Activated gamma-delta T cell (primary cell): ENCODE measurements around the gene C2orf92.
"Not testable (repeated sequence)": the region's sequence is repeated elsewhere in the genome, so short reads cannot be mapped to it uniquely, and the experiment has no call there.

Source experiments
- DNase-seq: peaks from one replicate; lab custom pipeline; 2025; lab: John Stamatoyannopoulos, UW

C2orf92 gene

DNA sequence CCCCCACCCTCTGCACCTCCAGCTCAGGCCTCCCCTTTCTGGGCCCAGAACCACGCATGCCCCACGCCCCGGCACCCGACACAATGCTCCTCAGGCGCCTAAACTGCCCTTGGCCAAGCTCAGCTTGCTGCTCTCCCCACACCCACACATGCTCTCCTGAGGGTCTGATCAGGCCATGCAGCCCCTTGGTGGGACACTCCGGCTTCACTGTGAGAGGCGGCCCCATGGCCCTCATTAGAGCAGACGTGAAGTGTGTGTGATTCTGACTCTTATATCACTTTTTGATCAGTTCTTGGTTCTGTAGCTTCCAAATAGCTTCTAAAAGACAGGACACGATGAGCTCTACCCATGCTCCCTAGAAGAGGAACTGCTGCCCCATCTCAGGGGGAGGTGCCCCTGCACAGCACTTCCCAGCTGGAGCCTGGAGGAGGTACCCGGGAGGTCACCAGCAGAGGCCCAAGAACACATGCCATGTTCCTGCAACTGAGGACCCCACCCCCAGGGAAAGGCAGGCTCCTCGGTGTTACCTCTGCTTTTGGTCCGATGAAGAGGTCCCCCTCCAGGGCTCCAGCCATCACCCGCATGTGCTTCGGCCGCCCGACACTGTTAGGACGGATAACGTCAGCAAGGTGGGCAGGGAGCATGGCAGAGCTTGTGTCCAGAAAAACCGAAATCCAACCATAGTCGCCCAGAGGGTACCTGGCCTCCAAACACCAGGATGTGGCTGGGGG, 9.3 kb upstream of the C2orf92 start:
- no peak for DNase-seq

DNA sequence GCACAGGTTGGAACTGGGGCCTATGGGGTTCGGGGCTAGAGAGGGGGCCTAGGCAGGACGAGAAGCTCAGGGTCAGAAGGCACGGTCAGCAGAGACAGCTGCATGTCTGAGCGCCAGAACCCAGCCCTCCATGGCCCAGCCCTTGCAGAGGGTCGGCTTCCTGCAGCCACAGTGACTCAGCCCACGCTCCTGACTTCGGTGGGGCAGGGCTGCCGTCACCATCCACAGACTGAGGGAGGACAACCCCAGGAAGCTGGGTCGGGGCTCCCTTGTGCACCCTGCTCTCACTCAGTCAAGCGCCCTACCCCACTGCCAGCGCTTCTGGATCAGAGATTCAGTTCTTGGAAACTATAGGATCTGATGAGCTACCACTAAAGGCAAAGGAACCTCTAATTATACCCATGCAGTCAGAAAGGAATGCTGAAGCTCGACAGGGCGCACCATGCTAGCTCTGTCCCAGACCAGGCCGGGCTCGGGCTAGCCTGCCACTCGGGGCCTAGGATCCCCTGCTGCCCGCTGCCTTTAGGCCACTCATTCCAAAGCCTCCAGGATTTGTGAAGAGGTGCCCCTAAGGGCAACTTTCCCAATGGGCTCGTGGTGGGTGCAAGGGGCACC, 8.6 kb upstream of the C2orf92 start:
- DNase-seq, result no peak

DNA sequence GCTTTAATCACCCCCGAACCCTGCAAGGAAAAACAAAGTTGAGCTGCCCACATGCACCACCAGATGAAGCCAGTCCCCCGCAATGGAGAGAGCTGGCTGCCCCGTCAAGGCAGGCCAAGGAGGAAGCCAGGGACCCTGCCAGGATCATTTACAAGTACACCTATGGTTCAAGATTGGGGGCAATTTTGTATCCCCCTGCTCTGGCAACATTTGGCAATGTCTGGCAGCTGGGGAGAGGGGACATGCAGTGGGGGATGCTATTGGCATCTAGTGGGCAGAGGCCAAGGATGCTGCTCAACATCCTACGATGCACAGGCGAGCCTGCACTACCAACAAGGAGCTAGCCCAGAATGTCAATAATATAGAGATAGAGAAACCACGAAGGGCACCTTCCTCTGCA, 7.6 kb upstream of the C2orf92 start:
- DNase-seq, result no peak

DNA sequence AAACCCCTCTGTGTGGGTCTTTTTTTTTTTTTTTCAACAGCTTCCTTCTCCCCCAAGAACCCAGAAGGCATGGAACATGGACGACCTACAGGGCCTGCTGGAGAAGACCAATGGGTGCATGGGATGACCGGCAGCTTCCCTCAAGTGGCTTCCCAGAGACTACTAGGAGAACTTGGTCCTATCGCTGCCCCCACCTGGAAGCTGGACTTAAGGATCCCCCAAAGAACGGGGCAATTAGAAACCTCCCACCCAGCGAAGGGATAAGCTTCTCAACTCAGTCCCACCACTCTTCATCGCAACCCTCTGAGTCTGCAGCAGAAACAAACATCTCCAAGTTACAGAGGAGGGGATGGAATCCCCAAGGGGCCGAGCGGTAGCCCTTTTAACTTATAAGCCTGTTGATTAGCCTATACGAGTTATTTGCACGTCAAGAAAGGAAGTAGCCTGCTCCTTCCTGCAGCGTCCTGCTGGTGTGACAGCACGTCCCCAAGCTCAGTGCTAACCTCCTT, 7.1 kb upstream of the C2orf92 start:
- DNase-seq, result no peak

DNA sequence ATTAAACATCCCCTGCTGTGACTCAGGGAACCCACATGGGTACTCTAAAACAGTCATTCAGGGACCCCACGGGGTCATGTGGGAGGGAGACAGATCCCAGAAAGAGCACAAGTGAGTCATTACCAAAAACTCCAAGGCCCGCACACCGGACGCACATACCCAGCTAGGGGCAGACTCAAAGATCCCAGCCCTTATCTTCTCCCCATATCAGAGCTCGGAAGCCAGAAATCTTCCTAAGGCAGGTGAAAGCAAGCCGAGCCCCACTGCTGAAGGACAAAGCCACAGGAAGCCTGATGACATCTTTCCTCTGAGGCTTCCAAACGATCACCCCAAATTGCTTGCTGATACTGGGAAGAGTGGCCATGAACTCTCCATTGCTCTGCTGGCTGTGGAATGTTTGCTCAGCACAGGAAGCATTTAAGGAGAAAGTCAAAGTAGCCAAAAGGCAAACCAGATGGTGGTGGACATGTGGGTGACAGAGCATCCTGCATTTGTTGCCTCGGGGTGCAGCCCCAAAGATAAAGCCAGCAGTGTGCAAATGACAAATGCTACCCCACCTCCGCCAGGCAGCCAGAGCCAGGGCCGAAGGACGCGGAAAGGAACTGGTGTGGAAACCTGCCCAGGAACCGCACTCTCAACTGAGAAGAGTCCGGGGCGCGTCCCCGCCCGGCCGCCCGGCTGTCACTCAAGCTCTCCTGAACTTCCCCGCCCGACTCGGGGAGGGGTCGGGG, 6.5 kb upstream of the C2orf92 start:
- DNase-seq, result peak; percentile 58

DNA sequence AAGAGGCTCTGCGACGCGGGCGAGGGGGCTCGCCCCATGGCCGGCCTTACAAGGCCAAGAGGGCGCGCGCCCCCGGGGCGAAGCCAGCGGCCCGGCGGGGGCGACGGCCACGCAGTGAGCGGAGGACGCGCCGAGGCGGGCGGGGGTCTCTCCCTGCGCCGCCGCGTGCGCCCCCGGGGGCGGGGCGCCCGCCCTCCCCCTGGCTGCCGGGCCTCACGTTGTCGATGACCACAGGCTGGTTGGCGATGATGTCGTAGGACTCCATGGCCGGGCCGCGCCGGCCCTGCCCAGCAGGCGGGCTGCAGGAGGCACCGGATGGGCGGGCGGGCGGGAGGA, 5.9 kb upstream of the C2orf92 start:
- no peak for DNase-seq

DNA sequence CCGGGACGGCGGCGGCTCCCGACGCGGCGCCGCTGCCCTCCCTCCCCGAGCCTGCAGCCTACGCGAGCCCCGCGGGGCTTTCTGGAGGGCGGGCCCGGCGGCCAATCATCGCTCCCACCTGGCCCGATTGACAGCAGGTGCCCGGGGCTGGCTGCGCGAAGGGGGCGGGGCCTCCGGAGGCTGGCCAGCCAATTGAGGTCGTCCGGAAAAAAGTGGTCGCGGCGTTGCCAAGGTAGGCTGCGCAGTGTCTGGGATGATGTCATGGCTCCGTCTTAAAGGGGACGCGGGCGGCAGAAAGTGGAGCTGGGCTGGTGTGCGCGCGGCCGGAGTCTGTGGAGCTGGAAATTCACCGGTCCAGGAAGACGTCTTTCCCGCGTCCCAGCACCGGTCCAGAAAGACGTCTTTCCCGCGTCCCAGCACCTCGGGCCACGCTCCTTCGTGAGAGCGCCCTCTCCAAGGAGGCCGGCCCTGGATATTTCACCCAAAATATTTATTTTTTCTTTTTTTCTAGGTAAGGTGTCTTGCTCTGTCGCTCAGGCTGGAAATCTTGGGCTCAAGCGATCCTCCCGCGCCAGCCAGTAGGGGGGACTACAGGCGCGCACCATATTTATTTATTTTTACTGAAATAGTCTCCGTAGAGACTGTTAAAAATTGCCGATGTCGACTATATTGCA, 5.4 kb upstream of the C2orf92 start, which contains the start of gene ACTR1B:
TSS of gene ACTR1B (minus strand) at position 83 of the 674 bp plus-strand sequence. CDS start 154 bp downstream, outside the sequence.
- DNase-seq, result peak; percentile 97

DNA sequence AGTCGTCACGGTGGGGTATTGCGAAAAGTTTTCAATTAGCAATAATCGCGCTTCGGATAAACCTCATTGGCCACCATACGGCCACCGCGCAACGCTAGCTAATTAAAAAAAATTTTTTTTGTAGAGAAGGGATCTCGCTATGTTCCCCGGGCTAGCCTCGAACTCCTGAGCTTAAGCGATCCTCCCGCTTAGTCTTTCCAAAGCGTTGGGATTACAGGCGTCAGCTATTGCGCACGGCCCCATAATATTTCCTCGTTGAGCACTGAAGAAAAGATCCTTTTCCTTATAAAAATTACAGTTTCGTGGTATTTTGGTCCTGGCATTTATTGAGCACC, 4.9 kb upstream of the C2orf92 start:
- no peak for DNase-seq

DNA sequence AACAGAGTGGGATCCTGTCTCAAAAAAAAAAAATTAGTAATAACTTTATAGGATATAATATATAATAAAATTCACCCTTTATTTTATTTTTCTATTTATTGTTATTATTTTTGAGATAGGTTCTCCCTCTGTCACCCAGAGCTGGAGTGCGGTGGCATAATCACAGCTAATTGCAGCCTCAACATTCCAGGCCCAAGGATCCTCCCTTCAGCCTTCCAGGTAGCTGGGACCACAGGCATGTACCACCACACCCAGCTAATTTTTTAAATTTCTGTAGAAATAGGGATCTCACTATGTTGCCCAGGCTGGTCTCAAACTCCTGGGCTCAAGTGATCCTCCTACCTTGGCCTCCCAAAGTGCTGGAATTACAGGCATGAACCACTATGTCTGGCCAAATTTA, 958 bp downstream of the C2orf92 start:
- DNase-seq, result no peak

DNA sequence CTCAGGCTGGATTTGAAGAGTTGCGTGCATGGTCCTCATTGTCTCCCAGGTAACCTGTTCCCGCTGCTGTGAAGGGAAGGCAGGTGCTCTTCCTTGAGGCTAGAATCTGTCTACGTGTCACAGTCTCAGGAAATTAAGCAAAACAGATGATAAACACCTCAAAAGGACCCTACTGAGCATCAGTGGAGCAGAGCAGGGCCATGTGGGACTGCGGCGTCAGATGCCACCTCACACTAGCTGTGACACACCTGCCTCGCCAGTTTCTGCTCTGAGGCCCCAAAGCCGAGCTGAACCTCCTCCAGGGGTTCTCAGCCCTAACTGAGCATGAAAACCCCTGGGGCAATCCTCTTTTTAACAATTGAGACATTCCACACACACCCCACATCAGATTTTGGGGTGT, 2.0 kb downstream of the C2orf92 start:
- no peak for DNase-seq

DNA sequence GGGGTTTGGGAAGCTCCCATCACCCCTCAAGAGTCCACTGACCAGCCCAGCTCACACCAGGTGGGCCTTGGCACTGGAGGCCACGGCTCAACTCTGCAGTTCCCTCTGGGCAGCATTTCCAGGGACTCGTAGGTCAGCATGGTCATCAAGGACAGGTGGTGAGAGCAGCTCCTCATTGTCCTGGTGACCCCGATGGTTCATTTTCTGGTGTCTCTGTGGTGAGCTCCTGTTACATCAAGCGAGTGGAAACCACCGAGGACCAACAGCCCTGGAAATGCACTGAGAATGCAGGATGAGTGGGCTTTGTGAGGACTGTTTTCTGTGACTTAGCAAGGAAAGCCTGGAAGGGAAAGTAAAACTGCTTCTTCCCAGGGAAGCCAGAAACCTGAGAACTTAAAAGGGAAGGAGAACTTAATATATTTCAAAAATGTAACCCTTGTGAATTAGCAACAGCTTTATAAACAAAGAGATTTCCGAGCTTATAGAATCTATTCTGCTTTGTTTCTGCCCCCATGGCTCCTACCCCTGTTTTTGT, 3.2 kb downstream of the C2orf92 start:
- DNase-seq, result not testable (repeated sequence)

DNA sequence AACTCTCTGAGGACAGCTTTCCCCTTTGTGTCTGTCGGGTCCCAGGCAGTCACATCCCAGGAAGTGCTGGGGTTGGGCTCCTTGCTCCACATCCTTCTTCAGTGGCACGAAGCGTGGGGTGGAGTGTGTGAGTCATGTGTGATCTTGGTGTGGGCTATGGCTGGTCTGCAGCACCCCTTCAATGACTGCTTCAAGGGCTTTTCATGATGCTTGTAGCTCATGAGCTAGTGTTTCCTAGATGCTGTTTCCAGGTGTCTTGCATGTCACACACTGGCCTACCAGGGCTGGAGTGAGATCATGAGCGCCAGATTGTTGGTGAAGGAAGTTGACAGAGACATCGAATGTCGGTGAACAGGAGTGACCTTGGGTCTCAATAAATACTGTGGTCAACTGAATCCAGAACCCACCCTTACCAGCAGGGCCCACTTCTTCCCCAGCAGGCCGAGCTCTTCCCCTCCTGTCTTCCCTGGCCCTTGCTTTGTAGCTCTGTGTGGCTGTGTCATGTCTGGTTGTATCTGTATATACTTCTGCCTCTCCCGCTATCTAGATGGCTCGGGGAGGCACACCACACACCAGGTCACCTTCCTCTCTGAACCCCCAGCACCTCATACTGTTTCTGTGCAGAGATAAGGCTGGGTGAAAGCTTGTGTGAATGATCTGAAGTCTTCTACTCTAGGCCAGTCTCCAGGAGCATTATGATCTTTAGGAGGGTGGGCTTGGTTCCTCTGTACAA, 3.8 kb downstream of the C2orf92 start:
- DNase-seq, result no peak

DNA sequence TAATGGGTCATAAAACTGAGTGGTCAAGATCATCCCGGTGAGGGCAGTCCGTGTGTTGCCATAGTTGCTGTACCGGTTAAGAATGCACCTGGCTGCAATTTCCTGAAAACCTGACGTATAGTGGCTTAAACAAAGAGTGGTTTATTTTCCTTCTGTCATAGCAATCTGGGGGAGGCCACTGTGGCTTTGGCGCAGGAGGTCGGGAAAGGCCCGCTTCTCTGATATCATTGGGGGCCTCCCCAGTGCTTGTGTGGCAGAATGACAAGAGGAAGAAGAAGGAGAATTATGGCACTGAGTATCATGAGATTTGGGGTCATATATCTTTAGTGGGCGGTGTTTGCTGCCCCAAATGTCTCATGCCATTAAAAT, 4.4 kb downstream of the C2orf92 start:
- DNase-seq, result no peak

DNA sequence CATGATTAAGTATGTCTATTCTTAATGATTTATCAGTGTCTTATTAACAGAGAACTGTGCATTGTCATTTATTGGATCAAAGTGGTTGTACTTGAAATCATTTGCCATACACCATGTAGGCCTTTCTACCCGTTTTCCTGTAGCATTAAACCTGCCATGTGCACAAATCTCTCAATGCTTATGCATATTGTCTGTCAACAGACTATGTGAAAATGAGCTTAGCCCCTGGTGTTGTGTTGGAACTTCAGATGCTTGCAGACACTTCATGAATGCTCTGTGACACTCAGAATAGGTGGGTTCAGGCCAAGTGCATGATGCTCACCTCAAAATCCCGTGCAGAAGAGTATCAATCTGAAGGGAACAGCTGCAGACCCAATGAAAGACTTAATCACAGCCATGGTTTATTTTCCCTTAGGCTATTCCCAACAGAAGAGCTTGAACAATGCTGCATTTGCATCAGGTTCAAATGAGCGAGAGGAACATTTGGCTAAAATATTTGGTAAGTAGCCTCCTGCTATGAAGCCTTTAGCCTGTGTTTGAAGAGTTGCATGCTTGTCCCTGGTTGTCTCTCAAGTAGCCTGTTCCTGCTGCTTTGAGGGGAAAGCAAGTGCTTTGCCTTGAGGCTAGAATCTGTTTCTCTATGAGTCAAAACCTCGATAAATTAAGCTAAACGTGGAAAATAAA, 6.1 kb downstream of the C2orf92 start:
- no peak for DNase-seq

DNA sequence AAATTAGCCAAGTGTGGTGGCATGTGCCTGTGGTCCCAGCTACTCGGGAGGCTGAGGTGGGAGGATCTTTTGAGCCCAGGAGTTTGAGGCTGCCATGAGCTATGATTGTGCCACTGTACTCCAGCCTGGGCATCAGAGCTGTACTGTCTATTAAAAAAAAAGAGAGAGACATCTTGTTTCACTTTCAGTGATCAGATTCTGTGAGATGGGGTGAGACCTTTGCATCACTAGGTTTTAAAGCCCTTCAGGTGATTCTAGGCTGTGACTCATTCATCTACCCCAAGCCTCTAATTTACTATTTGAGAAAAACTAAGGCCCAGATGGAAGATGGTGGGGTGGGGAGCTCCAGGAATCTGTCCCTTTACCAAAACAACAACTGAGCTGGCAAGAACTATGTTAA, 7.1 kb downstream of the C2orf92 start:
- DNase-seq, result no peak

DNA sequence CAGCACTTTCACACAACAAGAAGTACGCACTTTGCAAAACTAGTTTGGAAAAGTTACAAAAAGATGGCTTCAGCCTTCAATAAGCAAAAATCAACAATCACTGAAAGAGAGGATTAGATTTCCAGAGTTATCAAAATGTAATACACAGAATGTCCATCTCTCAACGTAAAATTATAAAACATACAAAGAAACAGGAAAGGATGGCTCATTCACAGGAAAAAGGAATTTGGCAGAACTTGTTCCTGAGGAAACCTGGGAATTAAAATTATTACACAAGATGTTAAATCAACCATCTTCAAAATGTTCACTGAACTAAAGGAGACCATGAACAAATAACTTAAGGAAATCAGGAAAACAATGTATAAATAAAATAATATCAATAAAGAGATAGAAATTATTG, 8.0 kb downstream of the C2orf92 start:
- DNase-seq, result no peak

DNA sequence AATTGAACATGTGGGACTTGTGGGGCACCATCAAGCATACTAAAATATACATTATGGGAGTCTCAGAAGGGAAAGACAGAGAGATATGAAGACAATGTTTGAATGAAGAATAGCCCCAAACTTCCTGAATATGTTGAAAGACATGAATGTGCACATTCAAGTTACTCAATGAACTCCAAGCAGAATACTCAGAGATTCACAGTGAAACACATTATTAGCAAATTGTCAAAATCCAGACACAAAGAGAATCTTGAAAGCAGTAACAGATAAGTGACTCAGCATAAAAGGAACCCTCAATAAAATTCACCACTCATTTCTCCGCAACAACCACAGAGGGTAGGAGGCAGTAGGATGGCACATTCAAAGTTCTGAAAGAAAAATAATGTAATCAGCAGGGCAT, 8.8 kb downstream of the C2orf92 start:
- DNase-seq, result no peak

DNA sequence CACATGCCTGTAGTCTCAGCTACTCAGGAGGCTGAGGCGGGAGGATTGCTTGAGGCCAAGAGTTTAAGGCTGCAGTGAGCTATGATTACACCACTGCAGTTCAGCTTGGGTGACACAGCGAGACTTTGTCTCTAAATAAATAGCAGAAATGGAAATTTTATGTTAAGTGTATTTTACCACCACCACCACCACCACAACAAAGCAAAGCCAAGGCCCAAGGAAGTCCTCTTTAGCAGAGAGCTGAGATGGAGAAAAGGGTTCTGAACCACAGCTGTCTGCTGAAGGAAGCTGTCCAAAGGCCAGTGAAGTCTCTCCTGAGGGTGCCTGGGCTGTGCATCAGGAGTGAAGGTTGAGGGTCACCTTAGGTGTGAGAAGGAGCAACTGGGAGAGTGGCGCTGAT, 17.7 kb downstream of the C2orf92 start:
- not testable (repeated sequence) for DNase-seq

DNA sequence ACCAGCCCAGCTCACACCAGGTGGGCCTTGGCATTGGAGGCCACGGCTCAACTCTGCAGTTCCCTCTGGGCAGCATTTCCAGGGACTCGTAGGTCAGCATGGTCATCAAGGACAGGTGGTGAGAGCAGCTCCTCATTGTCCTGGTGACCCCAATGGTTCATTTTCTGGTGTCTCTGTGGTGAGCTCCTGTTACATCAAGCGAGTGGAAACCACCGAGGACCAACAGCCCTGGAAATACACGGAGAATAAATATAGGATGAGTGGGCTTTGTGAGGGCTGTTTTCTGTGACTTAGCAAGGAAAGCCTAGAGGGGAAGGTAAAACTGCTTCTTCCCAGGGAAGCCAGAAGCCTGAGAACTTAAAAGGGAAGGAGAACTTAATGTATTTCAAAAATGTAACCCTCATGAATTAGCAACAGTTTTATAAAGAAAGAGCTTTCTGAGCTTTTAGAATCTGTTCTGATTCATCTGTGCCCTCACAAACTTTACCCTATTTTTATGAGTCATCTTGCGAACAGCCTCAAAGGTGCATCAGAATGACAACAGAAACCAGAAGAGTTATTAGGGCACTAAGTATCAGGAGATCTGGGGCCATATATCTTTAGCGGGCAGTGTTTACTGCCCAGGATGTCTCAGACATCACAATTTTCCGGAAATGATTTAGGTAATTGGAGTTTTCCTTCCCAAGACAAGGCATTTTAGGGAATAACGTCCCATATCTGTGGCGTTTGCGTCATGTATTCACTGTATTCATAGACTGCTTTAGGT, 18.7 kb downstream of the C2orf92 start:
- DNase-seq, result no peak

DNA sequence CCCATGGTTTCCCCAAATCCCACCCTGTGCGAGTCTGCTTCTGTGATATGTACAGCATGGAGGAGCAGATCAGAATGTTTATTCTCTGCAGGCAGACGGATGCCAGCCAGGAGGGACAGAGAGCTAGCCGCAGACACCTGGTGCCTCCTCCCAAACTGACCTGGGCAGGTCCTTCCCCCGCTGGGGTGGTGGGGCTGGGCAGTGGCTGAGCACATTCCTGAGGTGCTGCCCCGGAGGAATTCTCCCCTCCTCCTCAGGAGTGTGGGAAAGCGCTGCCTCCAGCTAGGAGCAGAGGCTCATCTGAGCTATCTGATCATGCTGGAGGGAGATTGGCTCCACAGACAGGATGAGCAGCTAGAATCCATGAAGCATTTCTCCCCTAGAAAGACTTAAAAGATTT, 21.7 kb downstream of the C2orf92 start:
- no peak for DNase-seq
